HG03280 (cell line): ENCODE measurements around the gene PTBP3.
"Not testable (repeated sequence)": the region's sequence is repeated elsewhere in the genome, so short reads cannot be mapped to it uniquely, and the experiment has no call there.

Source experiments
- ATAC-seq: cut with Tn5 transposase; IDR thresholded peaks from one replicate; pipeline ENCODE4 v1.9.1; 2021; ENCODE audit warnings: mild to moderate bottlenecking, moderate library complexity; ENCODE audit not compliant: unreplicated experiment

The PTBP3 gene

DNA sequence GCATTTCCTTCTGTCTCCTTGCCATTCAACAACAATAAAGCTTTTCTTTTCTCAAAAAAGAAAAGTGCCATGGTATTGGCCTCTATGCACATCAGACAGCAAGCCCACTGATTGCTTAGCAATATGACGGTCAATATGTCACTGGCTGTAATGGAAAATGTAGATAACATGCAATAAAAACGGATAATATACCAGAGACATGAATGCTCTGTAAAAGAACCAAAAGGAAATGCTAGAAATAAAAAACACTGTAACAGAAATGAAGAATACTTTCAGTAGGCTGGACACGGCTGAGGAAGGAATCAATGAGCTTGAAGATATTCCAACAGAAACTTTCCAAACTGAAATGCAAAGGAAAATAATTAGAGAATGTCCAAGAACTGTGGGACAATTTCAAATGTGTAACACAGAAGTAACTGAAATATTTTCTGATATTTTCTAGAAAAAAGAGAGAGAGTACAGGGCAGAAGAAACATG is 10.0 kb downstream of the PTBP3 start:
- no peak for ATAC-seq

DNA sequence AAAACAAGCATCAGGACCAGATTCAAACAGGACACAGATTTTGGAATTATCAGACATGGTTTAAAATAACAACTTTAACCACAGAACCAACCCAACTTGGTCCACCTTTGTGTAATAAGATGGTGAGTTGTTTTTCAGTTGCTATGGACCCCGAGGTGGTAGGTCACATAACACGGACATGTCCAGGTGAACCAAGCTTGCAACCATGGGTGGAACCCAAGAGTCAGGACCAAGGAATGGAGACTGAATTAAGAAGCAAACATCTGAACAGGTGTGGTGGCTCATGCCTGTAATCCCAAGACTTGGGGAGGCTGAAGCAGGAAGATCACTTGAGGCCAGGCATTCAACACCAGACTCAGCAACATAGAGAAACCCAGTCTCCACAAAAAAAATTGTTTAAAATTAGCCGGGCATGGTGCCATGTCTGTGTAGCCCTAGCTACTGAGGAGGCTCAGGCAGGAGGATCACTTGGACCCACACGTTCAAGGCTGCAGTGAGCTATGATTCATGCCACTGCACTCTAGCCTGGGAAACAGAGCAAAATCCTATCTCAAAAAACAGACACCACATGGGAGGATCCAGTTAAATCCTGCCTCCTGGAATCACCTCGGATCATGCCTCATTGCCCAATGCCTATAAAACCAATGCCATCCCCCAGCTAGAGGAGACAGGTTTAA is 10.6 kb downstream of the PTBP3 start:
- no peak for ATAC-seq

DNA sequence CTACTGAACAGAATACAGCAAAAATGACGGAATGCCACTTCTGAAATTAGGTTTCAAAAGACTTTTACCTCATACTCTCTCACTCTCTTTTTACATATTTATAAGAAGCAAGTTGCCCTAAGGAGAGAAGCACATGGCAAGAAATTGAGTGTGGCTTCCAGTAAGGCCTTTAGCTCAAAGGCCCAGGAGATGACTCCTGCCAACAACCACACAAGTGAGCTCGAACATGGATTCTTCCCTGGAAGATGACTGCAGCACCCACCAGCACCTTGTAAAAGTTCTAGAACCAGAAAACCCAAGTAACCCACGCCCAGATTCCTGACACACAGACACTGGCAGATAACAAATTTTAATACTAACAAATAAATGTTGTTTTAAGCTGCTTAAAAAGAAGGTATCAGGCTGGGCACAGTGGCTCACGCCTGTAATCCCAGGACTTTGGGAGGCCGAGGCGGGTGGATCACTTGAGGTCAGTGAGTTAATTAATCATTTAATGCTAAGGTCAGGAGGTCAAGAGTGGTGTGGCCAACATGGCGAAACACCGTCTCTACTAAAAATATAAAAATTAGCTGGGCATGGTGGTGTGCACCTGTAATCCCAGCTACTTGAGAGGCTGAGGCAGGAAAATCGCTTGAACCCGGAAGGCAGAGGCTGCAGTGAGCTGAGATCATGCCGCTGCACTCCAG is 17.0 kb downstream of the PTBP3 start:
- no peak for ATAC-seq

DNA sequence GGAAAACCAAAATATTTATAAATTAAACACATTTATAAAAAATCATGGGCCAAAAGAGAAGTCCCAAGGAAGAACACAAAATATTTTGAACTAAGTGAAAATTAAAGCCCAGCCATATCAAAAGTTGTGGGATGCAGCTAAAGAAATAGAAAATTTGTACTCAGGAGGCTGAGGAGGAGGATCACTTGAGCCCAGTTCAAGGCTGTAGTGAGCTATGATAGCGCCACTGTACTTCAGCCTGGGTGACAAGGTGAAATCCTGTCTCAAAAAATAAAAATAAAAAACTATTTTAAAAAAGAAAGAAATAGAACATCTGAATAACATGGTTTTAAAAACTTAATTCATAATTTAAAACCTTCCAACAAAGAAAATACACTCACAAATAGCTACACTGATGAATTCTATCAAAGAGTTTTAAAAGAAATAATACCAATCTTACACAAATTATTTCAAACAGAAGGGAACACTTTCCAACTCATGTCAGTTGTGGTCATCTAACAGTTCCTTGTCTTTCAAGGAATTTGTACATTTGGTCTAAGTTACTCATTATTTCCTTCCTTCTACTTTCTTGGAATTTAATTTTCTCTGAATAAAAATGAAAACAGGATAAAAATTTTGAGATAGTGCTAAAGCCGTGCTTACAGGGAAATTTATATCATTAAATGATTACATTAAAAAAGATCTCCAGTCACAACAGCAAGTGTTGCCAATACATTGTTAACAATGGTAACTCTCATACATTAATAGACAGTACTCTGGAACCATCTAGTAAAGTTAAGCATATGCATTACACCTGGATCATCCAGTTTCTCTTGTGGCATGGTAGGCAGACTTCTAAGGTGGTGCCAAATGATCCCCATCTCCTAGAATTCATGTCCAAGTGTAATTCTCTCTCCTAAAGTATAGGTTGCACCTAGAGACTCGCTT is 17.8 kb downstream of the PTBP3 start:
- no peak for ATAC-seq

GRCh38 chr9:112312139-112312538 is 21.3 kb downstream of the PTBP3 start:
- no peak for ATAC-seq

- ATAC-seq, result no peak
Observed at GRCh38 chr9:112311497-112311896, 21.9 kb downstream of the PTBP3 start.

- ATAC-seq, result no peak
Observed at GRCh38 chr9:112310826-112311225, 22.6 kb downstream of the PTBP3 start.

DNA sequence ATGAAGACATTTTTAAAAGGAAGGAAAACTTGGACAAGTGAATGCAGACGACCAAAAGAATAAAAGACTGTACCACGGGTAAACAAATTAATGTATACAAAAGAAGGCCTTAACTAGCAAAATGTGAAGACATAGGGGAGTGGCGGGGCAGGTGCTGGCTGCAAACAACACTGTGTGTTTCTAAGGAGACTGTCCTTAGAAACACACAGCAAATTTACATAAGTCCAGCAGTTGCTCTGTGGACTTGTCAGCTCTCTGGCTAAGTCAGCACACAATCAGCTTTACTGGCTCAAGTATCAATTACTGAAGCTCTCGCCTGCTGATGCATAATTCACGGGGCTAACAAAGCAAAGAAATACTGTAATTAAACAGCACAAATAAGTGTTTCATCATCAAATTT is 24.8 kb downstream of the PTBP3 start:
- ATAC-seq, result no peak

DNA sequence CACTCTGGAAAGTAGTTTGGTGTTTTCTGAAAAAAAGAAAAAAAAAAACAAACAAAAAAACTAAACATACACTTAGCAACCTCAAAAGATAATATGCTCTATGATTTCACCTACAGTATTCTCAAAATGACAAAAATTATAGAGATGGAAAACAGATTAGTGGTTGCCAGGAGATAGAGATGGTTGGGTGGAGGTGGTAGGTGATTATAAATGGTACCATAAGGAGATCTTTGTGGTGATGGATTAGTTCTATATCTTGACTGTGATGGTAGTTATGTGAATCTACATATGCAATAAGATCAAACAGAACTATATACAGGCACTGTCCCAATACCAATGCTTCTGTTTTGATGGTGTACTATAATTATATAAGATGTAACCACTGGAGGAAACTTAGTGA is 32.0 kb downstream of the PTBP3 start:
- no peak for ATAC-seq

- ATAC-seq, result no peak
Observed at GRCh38 chr9:112299514-112299913, 33.9 kb downstream of the PTBP3 start.

DNA sequence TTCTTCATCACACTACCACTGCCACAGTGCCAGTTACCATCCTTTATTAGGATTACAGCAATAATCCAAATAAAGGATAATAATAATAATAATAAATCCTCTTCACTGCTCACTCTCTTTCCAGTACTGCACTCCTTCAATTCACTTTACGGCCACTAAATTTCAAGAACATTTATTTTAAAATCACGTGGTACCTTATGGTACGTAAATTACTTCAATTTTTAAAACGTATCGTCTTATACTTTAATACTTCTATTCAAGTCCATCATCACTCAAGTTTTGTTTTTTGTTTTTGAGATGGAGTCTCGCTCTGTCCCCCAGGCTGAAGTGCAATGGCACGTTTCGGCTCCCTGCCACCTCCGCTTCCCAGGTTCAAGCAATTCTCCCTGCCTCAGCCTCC is 36.5 kb downstream of the PTBP3 start:
- no peak for ATAC-seq

- ATAC-seq, result no peak
Observed at GRCh38 chr9:112295174-112295573, 38.2 kb downstream of the PTBP3 start.

DNA sequence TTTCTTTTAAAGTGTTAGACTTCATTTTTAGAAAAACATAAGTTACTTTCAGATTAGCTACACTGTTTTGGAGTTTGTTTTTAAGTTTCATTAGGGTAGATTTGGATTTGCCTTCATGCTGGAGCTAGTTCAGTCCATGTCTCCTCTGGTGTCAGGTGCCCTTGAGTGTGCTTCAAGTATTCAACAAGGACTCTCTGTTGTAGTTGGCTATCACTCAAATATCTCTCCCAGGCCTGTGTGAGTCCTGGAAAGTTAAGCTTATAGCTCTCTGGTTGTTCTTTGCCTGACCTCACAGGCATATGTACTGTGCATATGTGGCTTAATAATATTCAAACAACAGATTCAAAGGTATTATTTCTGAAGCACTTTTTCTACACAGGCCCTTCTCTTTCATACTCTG is 45.4 kb downstream of the PTBP3 start:
- no peak for ATAC-seq

GRCh38 chr9:112286926-112287325 is 46.5 kb downstream of the PTBP3 start:
- ATAC-seq, result no peak

DNA sequence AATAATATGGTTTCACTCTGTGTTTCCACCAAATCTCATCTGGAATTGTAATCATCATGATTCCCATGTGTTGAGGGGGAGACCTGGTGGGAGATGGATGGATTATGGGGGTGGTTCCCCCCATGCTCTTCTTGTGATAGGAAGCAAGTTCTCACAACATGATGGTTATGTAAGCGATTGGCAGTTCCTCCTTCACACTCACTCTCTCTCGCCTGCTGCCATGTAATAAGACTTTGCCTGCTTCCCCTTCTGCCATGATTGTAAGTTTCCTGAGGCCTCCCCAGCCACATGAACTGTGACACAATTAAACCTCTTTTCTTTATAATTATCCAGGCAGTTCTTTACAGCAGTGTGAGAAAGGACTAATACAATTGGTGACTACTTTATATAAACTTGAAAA is 48.4 kb downstream of the PTBP3 start:
- no peak for ATAC-seq

- no peak for ATAC-seq
Observed at GRCh38 chr9:112283582-112284253, 49.7 kb downstream of the PTBP3 start.

DNA sequence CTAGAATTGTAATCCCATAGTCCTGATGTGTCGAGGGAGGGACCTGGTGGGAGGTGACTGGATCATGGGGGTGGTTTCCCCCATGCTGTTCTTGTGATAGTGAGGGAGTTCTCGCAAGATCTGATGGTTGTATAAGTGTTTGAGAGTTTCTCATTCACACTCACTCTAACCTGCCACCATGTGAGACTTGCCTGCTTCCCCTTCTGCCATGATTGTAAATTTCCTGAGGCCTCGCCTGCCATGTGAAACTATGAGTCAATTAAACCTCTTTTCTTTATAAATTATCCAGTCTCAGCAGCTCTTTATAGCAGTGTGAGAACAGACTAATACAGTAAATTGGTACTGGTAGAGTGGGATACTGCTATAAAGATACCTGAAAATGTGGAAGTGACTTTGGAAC is 50.6 kb downstream of the PTBP3 start:
- not testable (repeated sequence) for ATAC-seq

DNA sequence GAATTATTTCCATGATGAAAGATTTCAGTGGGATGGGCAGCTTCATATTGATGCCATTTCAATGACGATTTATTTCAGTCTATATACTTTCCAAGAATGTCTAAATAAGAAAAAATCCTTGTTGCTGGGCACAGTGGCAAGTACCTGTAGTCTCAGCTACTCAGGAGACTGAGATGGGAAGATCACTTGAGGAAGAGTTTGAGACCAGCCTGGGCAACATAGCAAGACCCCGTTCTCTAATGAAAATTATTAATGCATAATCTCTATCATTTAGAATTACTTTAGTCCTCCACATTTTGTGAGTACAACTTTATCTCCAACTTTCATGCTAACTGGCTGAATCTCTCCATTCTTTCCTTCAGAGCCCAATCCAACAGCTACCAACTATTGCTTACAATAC is 52.5 kb downstream of the PTBP3 start:
- no peak for ATAC-seq

- no peak for ATAC-seq
Observed at GRCh38 chr9:112279501-112279900, 53.9 kb downstream of the PTBP3 start.

DNA sequence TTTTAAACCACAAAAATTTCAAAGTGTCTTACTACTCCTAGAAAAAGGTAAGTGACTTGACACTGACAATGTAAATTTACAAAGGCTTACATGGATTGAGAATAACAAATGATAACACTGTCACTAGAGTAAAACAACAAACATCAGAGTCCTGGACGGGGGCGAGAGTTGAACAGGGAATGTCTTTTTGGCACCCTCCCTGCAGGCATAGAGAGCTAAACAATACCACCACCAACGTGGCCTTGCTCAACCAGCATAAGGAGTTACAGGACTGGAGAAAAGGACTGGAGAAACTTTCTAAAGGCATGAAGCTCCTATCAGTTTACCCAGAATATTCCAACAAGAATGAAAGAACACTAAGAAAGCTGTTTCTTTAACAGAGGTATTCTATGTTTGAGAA is 55.3 kb downstream of the PTBP3 start:
- ATAC-seq, result no peak

GRCh38 chr9:112274600-112274999 is 58.8 kb downstream of the PTBP3 start:
- no peak for ATAC-seq
